GM12892 (cell line): ENCODE results near the gene EMILIN1.

Experiments
- DNase-seq: peaks from one replicate; pipeline ENCODE4 v3.0.0; 2011; ENCODE audit not compliant: insufficient read length
- FAIRE-seq: peaks from 2 replicates; lab custom pipeline; 2011; peaks lifted over from hg19 to GRCh38; lab: Jason Lieb, UNC
- POLR2A ChIP-seq: IDR thresholded peaks from 2 replicates; pipeline ENCODE4 v1.6.1; 2011; ENCODE audit warnings: low read depth, low read length, control low read depth
- POLR2AphosphoS5 ChIP-seq: IDR thresholded peaks from 2 replicates; pipeline ENCODE4 v1.6.1; 2011; ENCODE audit warnings: low read depth, low read length, control low read depth
- TAF1 ChIP-seq: IDR thresholded peaks from 2 replicates; pipeline ENCODE4 v1.6.1; 2011; ENCODE audit warnings: low read depth, mild to moderate bottlenecking, control low read depth, low read length, borderline replicate concordance

Gene EMILIN1

DNA sequence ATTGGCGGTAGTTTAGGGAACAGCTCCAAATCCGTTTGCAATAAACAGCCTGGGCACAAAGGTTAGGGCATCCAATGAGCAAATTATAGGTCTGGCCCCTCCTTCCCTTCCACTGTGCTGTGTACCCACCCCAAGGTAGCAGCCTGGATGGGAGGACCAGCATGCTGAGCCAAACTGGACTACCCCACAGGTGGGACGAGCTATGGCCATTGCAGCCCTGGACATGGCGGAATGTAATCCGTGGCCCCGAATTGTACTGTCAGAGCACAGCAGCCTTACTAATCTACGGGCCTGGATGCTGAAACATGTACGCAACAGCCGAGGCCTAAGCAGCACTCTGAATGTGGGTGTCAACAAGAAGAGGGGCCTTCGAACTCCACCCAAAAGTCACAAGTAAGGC, 20.2 kb upstream of the EMILIN1 start:
- DNase-seq = no peak
- FAIRE-seq = no peak
- no peak for TF ChIP-seq POLR2A
- no peak for TF ChIP-seq POLR2AphosphoS5
- TF ChIP-seq TAF1 = no peak

DNA sequence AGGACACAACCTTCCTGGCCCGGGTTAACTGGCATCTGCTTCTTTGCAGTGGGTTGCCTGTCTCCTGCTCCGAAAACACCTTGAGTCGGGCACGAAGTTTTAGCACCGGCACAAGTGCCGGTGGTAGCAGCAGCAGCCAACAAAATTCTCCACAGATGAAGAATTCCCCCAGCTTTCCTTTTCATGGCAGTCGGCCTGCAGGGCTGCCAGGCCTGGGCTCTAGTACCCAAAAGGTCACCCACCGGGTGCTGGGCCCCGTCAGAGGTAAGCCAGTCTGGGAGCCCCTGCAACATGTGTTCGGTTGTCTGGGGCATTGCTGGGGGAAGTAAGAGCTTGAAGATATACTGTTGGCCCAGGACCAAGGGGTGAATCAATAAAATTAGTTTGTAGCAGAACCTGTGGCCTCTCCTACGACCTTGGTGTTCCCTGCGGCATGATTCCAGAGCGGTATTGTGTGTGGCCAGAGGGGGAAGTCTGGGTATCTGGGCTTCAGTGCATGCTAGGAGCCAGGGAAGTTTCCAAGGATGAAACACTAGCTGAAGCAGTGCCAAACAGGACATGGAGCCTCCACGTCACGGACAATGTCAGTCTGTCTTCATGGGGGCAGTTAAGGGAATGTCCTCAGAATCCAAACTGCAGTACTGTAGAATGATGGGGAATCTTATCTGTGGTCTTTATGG, 19.1 kb upstream of the EMILIN1 start:
- no peak for DNase-seq
- FAIRE-seq = no peak
- TF ChIP-seq TAF1 = no peak

DNA sequence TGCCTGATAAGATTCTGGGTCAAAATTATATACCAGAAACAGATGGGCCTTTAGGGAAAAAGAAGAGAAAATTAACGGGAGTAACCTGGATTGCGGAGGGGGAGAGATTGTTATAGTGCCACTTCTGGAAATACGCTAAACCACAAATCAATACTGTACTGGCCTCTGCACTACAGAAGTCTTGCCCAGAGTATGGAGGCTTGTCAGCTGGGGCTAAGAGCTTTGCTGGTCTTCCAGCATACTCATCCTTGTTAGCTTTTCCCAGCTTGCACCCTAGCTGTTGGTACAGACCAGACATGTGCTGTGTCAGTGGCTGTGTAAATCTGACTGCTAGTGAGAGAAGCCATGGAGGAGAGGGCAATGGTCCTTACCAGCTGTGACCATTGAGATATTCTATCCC, 18.1 kb upstream of the EMILIN1 start:
- FAIRE-seq (no peak), DNase-seq (no peak)
- TF ChIP-seq POLR2A (no peak), TAF1 (no peak), POLR2AphosphoS5 (no peak)

DNA sequence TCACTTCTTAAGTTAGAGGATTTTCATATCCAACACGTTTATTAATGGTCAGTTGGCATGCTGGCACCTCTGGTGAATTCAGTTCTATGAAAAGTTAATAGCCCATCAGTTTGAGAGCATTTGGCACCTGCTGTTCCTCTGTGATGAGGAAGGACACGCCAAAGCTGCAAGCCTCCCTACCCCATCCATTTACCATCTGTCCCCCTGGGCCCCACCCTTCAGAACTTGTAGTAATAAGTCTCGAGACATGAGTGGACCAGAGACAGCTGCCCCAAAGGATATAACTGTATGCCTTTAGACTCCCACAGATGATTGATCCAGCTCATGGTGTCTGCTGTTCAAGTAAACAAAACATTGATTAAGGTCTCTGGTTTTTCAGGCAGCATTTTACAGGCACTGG, 13.3 kb upstream of the EMILIN1 start:
- no peak for DNase-seq
- no peak for TF ChIP-seq POLR2AphosphoS5
- TF ChIP-seq POLR2A = no peak
- TF ChIP-seq TAF1 = no peak
- FAIRE-seq = no peak

DNA sequence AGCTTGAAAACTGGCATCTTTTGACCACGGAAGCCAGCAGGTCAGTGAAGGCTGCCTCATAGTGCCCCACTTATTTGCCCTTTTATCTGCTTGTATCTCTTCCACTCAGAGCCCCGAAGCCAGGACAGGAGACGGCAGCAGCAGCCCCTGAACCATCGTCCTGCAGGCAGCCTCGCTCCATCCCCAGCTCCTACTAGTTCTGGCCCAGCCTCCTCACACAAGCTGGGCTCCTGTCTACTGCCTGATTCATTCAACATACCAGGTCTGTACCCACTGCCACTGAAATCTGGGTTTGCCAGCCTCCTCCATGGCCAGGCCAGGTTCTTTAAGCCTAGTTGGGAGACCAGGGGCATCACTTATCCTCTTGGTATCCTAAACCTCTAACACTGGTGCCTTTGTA, 11.0 kb upstream of the EMILIN1 start:
- DNase-seq (no peak), FAIRE-seq (no peak)
- no peak for TF ChIP-seq POLR2AphosphoS5
- no peak for TF ChIP-seq TAF1
- no peak for TF ChIP-seq POLR2A

DNA sequence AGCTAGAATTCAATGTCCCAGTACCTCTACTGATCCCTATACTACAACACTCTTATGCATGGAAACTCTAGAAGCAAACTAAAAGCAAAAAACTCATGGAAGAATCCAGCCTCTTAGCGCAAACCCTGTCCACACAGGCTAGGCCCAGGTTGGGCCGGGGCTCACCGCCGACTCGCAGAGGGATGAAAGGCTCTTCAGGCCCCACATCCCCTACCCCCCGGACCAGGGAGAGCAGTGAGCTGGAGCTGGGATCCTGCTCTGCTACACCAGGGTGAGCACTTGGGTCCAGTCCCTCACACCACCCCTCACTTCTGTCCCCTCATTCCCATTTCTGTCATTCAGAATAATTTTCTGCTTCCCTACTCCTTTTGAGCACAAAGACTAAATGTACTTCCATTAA, 9.0 kb upstream of the EMILIN1 start:
- FAIRE-seq (no peak), DNase-seq (no peak)
- TF ChIP-seq POLR2AphosphoS5 (no peak), POLR2A (no peak), TAF1 (no peak)

DNA sequence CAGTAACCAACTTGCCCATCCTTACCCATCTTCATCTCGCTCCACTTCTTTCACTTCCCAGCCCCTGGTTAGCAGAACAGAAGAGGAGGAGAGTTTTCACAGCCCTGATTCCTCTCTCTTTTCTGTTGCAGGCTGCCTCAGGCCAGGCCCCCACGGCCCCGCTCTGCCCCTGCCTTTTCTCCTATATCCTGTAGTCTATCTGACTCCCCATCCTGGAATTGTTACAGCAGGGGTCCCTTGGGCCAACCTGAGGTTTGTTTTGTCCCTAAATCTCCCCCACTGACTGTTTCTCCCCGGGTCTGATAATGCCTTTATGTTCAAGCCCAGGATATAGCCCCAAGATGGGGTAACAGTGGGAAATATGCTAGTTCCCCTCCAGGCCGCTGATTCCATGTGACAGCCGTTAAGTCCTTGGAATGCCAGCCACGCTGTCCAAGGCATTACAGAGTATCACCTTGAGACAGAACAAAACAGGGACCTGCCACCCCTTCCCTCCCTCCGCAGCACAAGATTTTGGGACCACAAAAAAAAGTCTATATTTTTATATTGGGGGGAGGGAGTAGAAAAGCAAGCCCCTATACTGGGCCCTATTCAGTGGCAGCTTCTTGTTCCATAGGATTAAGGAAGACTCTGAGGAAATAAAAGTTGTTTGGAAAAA, 8.3 kb upstream of the EMILIN1 start:
- FAIRE-seq (no peak), DNase-seq (no peak)
- TF ChIP-seq POLR2A = no peak
- TF ChIP-seq POLR2AphosphoS5 = no peak

DNA sequence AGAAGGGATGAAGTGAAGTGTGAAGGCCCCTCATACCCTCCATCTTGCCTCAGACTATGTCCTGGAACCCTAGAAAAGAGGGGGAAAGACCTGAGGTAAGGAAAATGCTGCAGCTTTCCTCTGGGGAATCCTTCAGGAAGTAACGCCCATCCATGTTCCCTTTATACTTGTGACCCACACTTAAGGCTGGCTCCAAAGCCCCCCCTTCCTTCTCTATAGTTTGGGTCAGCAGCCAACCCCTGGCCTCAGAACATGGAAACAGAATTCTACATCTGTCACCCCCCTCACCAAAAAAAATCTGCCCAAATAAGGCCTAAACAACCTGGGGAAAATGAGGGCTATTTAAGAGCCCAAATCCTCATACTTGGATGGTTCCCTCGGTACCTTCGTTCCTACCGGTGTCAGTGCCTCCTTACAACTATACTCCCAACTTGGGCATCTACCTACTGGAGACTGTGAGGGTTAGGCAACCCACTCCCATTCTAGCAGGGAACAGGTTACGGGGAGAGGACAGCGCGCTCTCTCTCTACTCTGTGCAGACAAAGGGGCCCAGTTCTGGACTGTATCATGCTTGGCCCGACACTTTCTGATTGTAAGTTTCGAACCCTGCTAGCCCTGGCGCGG, 7.7 kb upstream of the EMILIN1 start:
- TF ChIP-seq POLR2A (no peak), POLR2AphosphoS5 (no peak), TAF1 (no peak)
- DNase-seq (no peak), FAIRE-seq (no peak)

DNA sequence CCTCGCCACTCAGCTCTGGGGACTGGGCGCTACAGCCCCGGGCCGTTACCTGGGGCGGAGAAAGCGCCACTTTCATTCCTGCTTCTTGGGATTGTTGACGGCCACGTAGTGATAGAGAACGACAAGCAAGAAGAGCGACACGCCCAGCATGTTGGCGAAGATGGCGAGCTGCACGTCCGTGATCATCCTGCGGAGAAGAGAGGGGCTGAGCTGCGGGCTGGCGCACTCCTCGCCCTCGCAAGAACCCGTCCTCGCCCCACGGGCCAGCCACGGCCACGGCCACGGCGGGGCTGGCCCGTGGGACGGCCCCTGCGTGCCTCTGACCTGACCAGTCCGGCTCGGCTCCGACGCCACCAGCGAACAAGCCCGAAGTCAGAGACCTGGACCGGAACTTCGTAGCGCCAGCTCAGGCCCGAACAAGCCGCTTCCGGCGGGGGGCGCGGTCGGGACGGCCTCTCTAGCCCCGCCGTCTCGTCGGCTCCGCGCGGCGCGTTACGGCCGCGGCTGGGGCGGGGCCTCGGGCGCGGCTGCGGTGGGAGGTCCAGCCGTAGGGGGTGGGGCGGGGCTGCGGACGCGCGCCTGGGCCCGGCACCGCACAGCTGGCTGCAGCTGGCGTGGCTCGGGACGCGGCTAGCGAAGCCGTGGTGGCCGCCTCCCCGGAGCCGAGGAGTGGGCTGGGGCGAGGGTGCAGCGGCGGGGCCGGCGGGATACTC, 7.0 kb upstream of the EMILIN1 start, which contains the start of gene OST4:
TSS of gene OST4 (minus strand) at position 378 of the 713 bp plus-strand sequence.
- FAIRE-seq = peak; percentile 96
- TF ChIP-seq POLR2A (peak; percentile 94), TAF1 (0 out of 2 replicates have a peak, but pooled peaks have one; percentile 34), POLR2AphosphoS5 (peak; percentile 87)
- peak; percentile 98 for DNase-seq

DNA sequence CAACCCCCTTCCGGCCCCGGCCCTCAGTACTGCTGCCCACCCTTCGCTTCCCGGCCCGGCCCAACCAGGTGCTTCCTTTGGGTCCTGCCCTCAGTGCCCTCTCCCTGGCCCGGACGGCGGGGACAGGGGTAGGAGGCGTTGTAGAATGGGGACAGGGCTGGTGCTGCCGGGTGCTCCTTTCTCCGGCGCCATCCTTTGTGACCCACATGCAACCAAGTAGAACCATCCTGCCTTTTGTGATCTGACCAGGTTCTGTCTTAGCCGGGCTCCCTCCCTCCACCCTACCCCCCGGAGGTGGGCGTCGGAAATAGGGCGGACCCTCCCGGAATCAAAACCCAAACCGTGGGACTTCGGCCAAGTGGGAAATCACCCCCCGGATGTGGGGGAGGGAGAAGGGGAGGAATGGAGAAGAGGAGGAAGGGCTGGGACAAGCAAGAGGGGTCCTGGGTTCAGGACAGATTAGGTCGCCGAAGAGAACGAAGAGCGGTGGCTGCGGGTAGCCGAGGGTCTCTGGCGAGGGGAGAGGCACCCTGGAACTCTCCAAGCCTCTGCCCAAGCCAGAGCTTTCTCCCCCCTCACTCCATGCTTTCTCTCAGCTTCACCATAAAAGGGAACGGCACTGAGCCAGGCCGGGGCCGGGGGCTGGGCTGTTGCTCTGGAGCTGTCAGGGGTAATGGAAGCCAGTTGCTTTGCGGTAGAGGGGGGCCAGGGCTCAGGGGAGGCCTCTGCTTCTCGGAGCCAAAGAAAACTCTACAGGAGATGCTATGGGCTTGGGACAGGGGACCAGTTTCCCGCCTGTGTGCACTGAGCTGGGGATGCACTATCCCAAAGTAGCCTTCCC, 6.2 kb upstream of the EMILIN1 start:
- no peak for TF ChIP-seq TAF1
- TF ChIP-seq POLR2A = no peak
- no peak for TF ChIP-seq POLR2AphosphoS5
- no peak for DNase-seq
- peak; percentile 17 for FAIRE-seq

DNA sequence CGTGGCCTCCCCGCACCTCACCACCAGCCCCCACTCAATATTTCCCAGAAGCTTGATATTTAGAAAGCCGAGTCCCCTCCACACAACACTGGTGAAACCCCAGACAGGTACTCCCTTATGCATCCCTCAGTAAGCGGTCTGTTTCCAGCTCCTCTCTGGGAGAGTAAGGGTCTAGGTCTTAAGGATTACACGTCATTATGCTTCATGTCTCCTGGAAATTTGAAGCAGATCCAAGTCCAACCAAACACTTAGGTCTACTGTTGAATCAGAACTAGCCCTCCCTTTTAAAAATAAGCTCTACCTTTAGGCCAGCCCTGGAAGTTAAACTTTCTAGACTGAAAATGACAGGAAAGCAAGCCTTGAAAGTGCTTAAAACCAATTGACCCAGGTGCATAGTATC, 5.5 kb upstream of the EMILIN1 start:
- FAIRE-seq = no peak
- no peak for TF ChIP-seq POLR2A
- no peak for TF ChIP-seq TAF1
- DNase-seq = no peak
